Purkinje cell (primary cell): ENCODE measurements around the gene ERP29. TPM values are rescaled to one million over a fixed set of nuclear protein-coding genes. Genes with fewer than 3 reads are reported as not detected.

ENCODE experiments used
- polyA plus RNA-seq: library from polyadenylated mRNA; unstranded; fragments of >200 nt; fragmentation: Nextera tagmentation; gene quantifications from 2 replicates; pipeline ENCODE4 v1.2.1, GENCODE V29; 2014

ERP29 gene
- 132 and 177 TPM in 2 replicates for polyA plus RNA-seq

GRCh38 chr12:112012775-112013600, at the start of gene ERP29, which contains the start of gene TMEM116:
TSS of gene ERP29 (plus strand) at chr12:112013426. CDS start at chr12:112013466, 40 bp downstream.
TSS of gene TMEM116 (minus strand) at chr12:112013165. CDS start at chr12:112005270, 7,895 bp downstream.

Other genes starting within 250 kb of the ERP29 start
- 31.5 and 43.6 TPM in 2 replicates for gene ALDH2, start 246.5 kb upstream of the ERP29 start, polyA plus RNA-seq
- gene MAPKAPK5, start 171.2 kb upstream of the ERP29 start, polyA plus RNA-seq, result 8.4 and 8.6 TPM in 2 replicates
- gene TMEM116, start 261 bp upstream of the ERP29 start, polyA plus RNA-seq, result 30.0 and 32.1 TPM in 2 replicates
- 19.0 and 30.7 TPM in 2 replicates for gene NAA25, start 95.4 kb downstream of the ERP29 start, polyA plus RNA-seq
- 1.2 and 5.1 TPM in 2 replicates for gene TRAFD1, start 112.1 kb downstream of the ERP29 start, polyA plus RNA-seq